ENCODE measurements around the gene PLA2G2C. TPM values are rescaled to one million over a fixed set of nuclear protein-coding genes. Genes with fewer than 3 reads are reported as not detected.

PLA2G2C gene
- total and polyA plus RNA-seq, 2 donors (not counting 3 experiments of a cell fraction or from before 2014, with no cell fraction given): not detected

- H3K4me1 ChIP-seq (ENCODE audit: control insufficient read depth, extremely low read depth, insufficient read depth, low read length): no peaks in the 10 kb centered on the region
- ChIA-PET CTCF (interaction anchor here (0.8 to 0.9 kb wide), 2 partner anchors 25 to 27 kb away, joined by 3 to 4 read pairs; no protein-coding TSS in a partner anchor), POLR2A (no interaction called here)
- FAIRE-seq: no peak
- no peak for DNase-seq (ENCODE audit: low read depth, low spot score)
- H3K4me3 ChIP-seq (replicated peaks in 1 of 3; ENCODE audit: insufficient read depth in 1 of 3, low read depth in 1 of 3, low read length in 3 of 3): no peak overlapping the region
- no TSS peak for BruUV-seq (replicated peaks)
- no peak overlapping the region for H3K27ac ChIP-seq (ENCODE audit: insufficient read depth, low read depth, low read length)
- dilution Hi-C loops (cut with MboI; ENCODE audit: extremely low pct_ligation_motif_present, low sequenced_read_pairs) (no loop called here), intact Hi-C loops (cut with micrococcal nuclease) (no loop called here)
- H4K20me1 ChIP-seq (replicated peaks; ENCODE audit: control insufficient read depth, extremely low read depth, insufficient read depth, low read length): no peaks in the 10 kb centered on the region
- TF ChIP-seq FOS (IDR thresholded peaks at IDR 0.05; ENCODE audit: borderline replicate concordance, insufficient read depth, low read length) (no peak), MYC (IDR thresholded peaks at IDR 0.05; ENCODE audit: low read depth, low read length) (no peak), POLR2A (IDR thresholded peaks at IDR 0.05; ENCODE audit: low read depth, low read length) (no peak), CTCF (IDR thresholded peaks at IDR 0.05; ENCODE audit: extremely low read depth in 1 of 2, insufficient read depth in 1 of 2, low read depth in 1 of 2, low read length in 2 of 2) (no peak), JUN (IDR thresholded peaks at IDR 0.05; ENCODE audit: borderline replicate concordance, insufficient read depth, insufficient read length, low read depth) (no peak), EZH2 (IDR thresholded peaks at IDR 0.05; ENCODE audit: borderline replicate concordance, low read depth, low read length, severe bottlenecking) (no peak), POLR2AphosphoS5 (IDR thresholded peaks at IDR 0.05; ENCODE audit: insufficient read depth, low read depth, low read length) (no peak), GATA2 (IDR thresholded peaks at IDR 0.05; ENCODE audit: insufficient read depth, insufficient read length, low read depth, low read length) (no peak), MAX (IDR thresholded peaks at IDR 0.05; ENCODE audit: insufficient read depth, insufficient read length) (no peak)
- no peaks in the 10 kb centered on the region for H3K36me3 ChIP-seq (ENCODE audit: control insufficient read depth in 2 of 2, extremely low read depth in 1 of 2, insufficient read depth in 2 of 2, low read length in 2 of 2)
- H3K9ac ChIP-seq (replicated peaks; ENCODE audit: extremely low read depth, insufficient read depth, low read length): no peak overlapping the region
- no peak overlapping the region for H2AFZ ChIP-seq (ENCODE audit: low read depth, low read length)
- H3K9me1 ChIP-seq (replicated peaks; ENCODE audit: control insufficient read depth, extremely low read depth, insufficient read depth, low read length): no peaks in the 10 kb centered on the region
- H3K9me3 ChIP-seq (replicated peaks; ENCODE audit: control insufficient read depth, insufficient read depth, low read length): no peaks in the 10 kb centered on the region
- H3K79me2 ChIP-seq (ENCODE audit: control insufficient read depth, insufficient read depth, low read length): no peaks in the 10 kb centered on the region
- H3K27me3 ChIP-seq (ENCODE audit: control insufficient read depth in 2 of 2, insufficient read depth in 2 of 2, low read length in 2 of 2): peaks cover 1 to 3% of the 10 kb centered on the region in 2 experiments
- no peak overlapping the region for H3K4me2 ChIP-seq (ENCODE audit: insufficient read depth, low read length)
Observed at GRCh38 chr1:20125100-20125499, 61.2 kb downstream of the PLA2G2C start.

Measured in endothelial cell of umbilical vein (primary cell).